H1 (cell line): ENCODE results near the gene GPR39. TPM values are rescaled to one million over a fixed set of nuclear protein-coding genes. Genes with fewer than 3 reads are reported as not detected.

Experiments
- CTCF ChIA-PET: fragments of 300-600 bp; sonication (Branson Sonifier 250); formaldehyde crosslinking; loops from one replicate; lab custom pipeline; 2021; ENCODE audit not compliant: partially characterized antibody; lab: Charles Lee
- POLR2A ChIA-PET: fragments of 300-600 bp; sonication (Branson Sonifier 250); formaldehyde crosslinking; loops from one replicate; lab custom pipeline; 2021; ENCODE audit warnings: inconsistent platforms; ENCODE audit not compliant: partially characterized antibody; lab: Charles Lee
- DNase-seq, 2 experiments: peaks; one replicate each; pipeline versions ENCODE4 v3.0.0 to v3.0.0-alpha.2; 2010 to 2022; ENCODE audit warnings: low spot score in 2 of 2, low read depth in 1 of 2, mixed read lengths in 1 of 2
- FAIRE-seq: peaks from 2 replicates; lab custom pipeline; 2011; peaks lifted over from hg19 to GRCh38; lab: Jason Lieb, UNC
- H2AFZ ChIP-seq: 2 replicates; pipeline ENCODE4 v1.8.1; 2012; ENCODE audit warnings: low read length, inconsistent platforms
- H2AK5ac ChIP-seq: 2 replicates; pipeline ENCODE4 v1.6.1; 2013; ENCODE audit warnings: low read depth, low read length
- H2BK120ac ChIP-seq: replicated peaks from 2 replicates; pipeline ENCODE3; 2013; ENCODE audit warnings: low read depth, low read length, inconsistent platforms
- H2BK12ac ChIP-seq: 2 replicates; pipeline ENCODE4 v1.6.1; 2013; ENCODE audit warnings: low read depth, low read length
- H2BK15ac ChIP-seq: 2 replicates; pipeline ENCODE4 v1.6.1; 2013; ENCODE audit warnings: low read length
- H2BK20ac ChIP-seq: 2 replicates; pipeline ENCODE4 v1.6.1; 2013; ENCODE audit warnings: low read length
- H2BK5ac ChIP-seq: 2 replicates; pipeline ENCODE4 v1.6.1; 2013; ENCODE audit warnings: low read depth, low read length
- H3K14ac ChIP-seq: 2 replicates; pipeline ENCODE4 v1.6.1; 2013; ENCODE audit warnings: inconsistent platforms; ENCODE audit not compliant: insufficient read length
- H3K18ac ChIP-seq: 2 replicates; pipeline ENCODE4 v1.6.1; 2013; ENCODE audit warnings: low read length; ENCODE audit errors: extremely low read depth
- H3K23ac ChIP-seq: 2 replicates; pipeline ENCODE4 v1.6.1; 2013; ENCODE audit warnings: inconsistent platforms; ENCODE audit not compliant: insufficient read length
- H3K23me2 ChIP-seq: 2 replicates; pipeline ENCODE4 v1.6.1; 2013; ENCODE audit warnings: low read depth, low read length
- H3K27ac ChIP-seq: 2 replicates; pipeline ENCODE4 v1.6.1; 2011; ENCODE audit warnings: low read depth, low read length, inconsistent platforms
- H3K27me3 ChIP-seq, 4 experiments: replicated peaks in 1 of 4; 1 replicate in 1 of 4; 2 replicates in 3 of 4; pipeline versions ENCODE4 v1.6.1 to v1.8.1; 2011 to 2013; ENCODE audit warnings: low read length in 3 of 4, mild to moderate bottlenecking in 3 of 4, inconsistent platforms in 2 of 4, mixed read lengths in 2 of 4, moderate library complexity in 1 of 4; ENCODE audit not compliant: control insufficient read depth in 3 of 4, insufficient read depth in 3 of 4; ENCODE audit errors: extremely low read depth in 1 of 4
- H3K36me3 ChIP-seq, 4 experiments: 2 replicates each; pipeline versions ENCODE4 v1.6.1 to v1.8.1; 2011 to 2013; ENCODE audit warnings: mild to moderate bottlenecking in 4 of 4, low read length in 3 of 4, moderate library complexity in 2 of 4, control low read depth in 1 of 4, inconsistent platforms in 1 of 4; ENCODE audit not compliant: insufficient read depth in 4 of 4, control insufficient read depth in 2 of 4
- H3K4ac ChIP-seq: replicated peaks from 2 replicates; pipeline ENCODE3; 2013; ENCODE audit warnings: low read length, low read depth, mixed read lengths, inconsistent platforms; ENCODE audit not compliant: insufficient read length
- H3K4me1 ChIP-seq, 4 experiments: replicated peaks in 1 of 4; 1 replicate in 1 of 4; 2 replicates in 3 of 4; pipeline versions ENCODE4 v1.6.1 to v1.8.1; 2011 to 2013; ENCODE audit warnings: low read length in 3 of 4, inconsistent platforms in 2 of 4, mixed read lengths in 1 of 4; ENCODE audit not compliant: insufficient read depth in 4 of 4, control insufficient read depth in 3 of 4
- H3K4me2 ChIP-seq, 2 experiments: 2 replicates each; pipeline versions ENCODE4 v1.6.1 to v1.8.1; 2011 to 2013; ENCODE audit warnings: low read depth in 2 of 2, low read length in 2 of 2, control low read depth in 1 of 2, inconsistent platforms in 1 of 2, mild to moderate bottlenecking in 1 of 2; ENCODE audit not compliant: insufficient read depth in 1 of 2
- H3K4me3 ChIP-seq, 4 experiments: fragments of 200-600, 300-600 bp in 1 of 4; sonication (generic), shearing (Covaris generic), sonication (Bioruptor Twin) in 1 of 4; 2 replicates each; pipeline versions ENCODE4 v1.5.1 to v1.8.1; 2011 to 2016; ENCODE audit warnings: low read length in 4 of 4, low read depth in 3 of 4, control low read depth in 2 of 4, inconsistent platforms in 2 of 4, mild to moderate bottlenecking in 2 of 4, mixed read lengths in 1 of 4, moderate library complexity in 1 of 4; ENCODE audit not compliant: insufficient read depth in 2 of 4; ENCODE audit errors: extremely low read depth in 1 of 4
- H3K56ac ChIP-seq: replicated peaks from 2 replicates; pipeline ENCODE3; 2013; ENCODE audit warnings: low read depth, mild to moderate bottlenecking, mixed read lengths, low read length, inconsistent platforms; ENCODE audit not compliant: insufficient read length
- H3K79me1 ChIP-seq: 2 replicates; pipeline ENCODE4 v1.6.1; 2013; ENCODE audit warnings: low read depth, low read length, control low read depth
- H3K79me2 ChIP-seq, 2 experiments: 2 replicates each; pipeline versions ENCODE4 v1.6.1 to v1.8.1; 2012 to 2013; ENCODE audit warnings: low read length in 2 of 2, mild to moderate bottlenecking in 2 of 2, inconsistent platforms in 1 of 2; ENCODE audit not compliant: insufficient read depth in 2 of 2, control insufficient read depth in 1 of 2
- H3K9ac ChIP-seq, 4 experiments: replicated peaks in 1 of 4; 1 replicate in 1 of 4; 2 replicates in 3 of 4; pipeline versions ENCODE4 v1.6.1 to v1.8.1; 2011 to 2013; ENCODE audit warnings: low read depth in 3 of 4, low read length in 3 of 4, control low read depth in 2 of 4, mild to moderate bottlenecking in 2 of 4, moderate library complexity in 2 of 4, inconsistent platforms in 1 of 4; ENCODE audit errors: extremely low read depth in 1 of 4
- H3K9me3 ChIP-seq, 2 experiments: 2 replicates each; pipeline versions ENCODE4 v1.6.1 to v1.8.1; 2012 to 2013; ENCODE audit warnings: mild to moderate bottlenecking in 2 of 2, moderate library complexity in 2 of 2, control low read depth in 1 of 2, inconsistent platforms in 1 of 2, low read depth in 1 of 2, low read length in 1 of 2, mixed read lengths in 1 of 2; ENCODE audit not compliant: insufficient read depth in 2 of 2
- H4K20me1 ChIP-seq, 2 experiments: replicated peaks in 1 of 2; 2 replicates each; pipeline versions ENCODE3 to v1.8.1; 2011 to 2013; ENCODE audit warnings: inconsistent platforms in 2 of 2, low read length in 2 of 2, mild to moderate bottlenecking in 1 of 2; ENCODE audit not compliant: insufficient read depth in 2 of 2, control insufficient read depth in 1 of 2
- H4K5ac ChIP-seq: 2 replicates; pipeline ENCODE4 v1.6.1; 2013; ENCODE audit warnings: low read length, low read depth, mixed read lengths, inconsistent platforms; ENCODE audit not compliant: insufficient read length
- H4K8ac ChIP-seq: 2 replicates; pipeline ENCODE4 v1.8.0; 2013; ENCODE audit warnings: mild to moderate bottlenecking, moderate library complexity, low read length, inconsistent platforms; ENCODE audit not compliant: insufficient read depth; ENCODE audit errors: extremely low read depth
- H4K91ac ChIP-seq: replicated peaks from 2 replicates; pipeline ENCODE3; 2013; ENCODE audit warnings: low read length, mixed read lengths, inconsistent platforms; ENCODE audit not compliant: insufficient read length
- CEBPB ChIP-seq: IDR thresholded peaks from 2 replicates; pipeline ENCODE4 v1.6.1; 2012; ENCODE audit warnings: low read depth, low read length
- KDM4A ChIP-seq: IDR thresholded peaks from one replicate; pipeline ENCODE4 v1.7.1; 2012; ENCODE audit warnings: low read depth, mild to moderate bottlenecking, moderate library complexity, low read length, inconsistent platforms; ENCODE audit not compliant: severe bottlenecking
- MAFK ChIP-seq: IDR thresholded peaks from 2 replicates; pipeline ENCODE4 v1.6.1; 2012; ENCODE audit warnings: low read depth, mild to moderate bottlenecking, improper control_type of control experiment, low read length
- RBBP5 ChIP-seq: IDR thresholded peaks from 2 replicates; pipeline ENCODE4 v1.7.1; 2012; ENCODE audit warnings: low read depth, mild to moderate bottlenecking, inconsistent platforms, low read length, moderate library complexity, borderline replicate concordance
- RXRA ChIP-seq: IDR thresholded peaks from 2 replicates; pipeline ENCODE4 v1.6.1; 2011; ENCODE audit warnings: low read depth, mild to moderate bottlenecking, low read length, moderate library complexity; ENCODE audit not compliant: insufficient read depth
- SAP30 ChIP-seq: fragments of 300-600 bp; sonication (generic); IDR thresholded peaks from 2 replicates; pipeline ENCODE4 v1.7.1; 2012; ENCODE audit warnings: low read length, moderate library complexity, mild to moderate bottlenecking, inconsistent platforms; ENCODE audit not compliant: insufficient read depth, insufficient replicate concordance
- SP2 ChIP-seq: IDR thresholded peaks from 2 replicates; pipeline ENCODE4 v1.6.1; 2012; ENCODE audit warnings: mild to moderate bottlenecking, low read length, inconsistent platforms
- TEAD4 ChIP-seq: IDR thresholded peaks from 2 replicates; pipeline ENCODE4 v1.6.1; 2012; ENCODE audit warnings: low read depth, low read length, inconsistent platforms, mixed read lengths
- WGBS, 2 experiments: shearing (Covaris generic) in 1 of 2; methylation state at CpG; one replicate each; pipeline versions ENCODE4 v1.1.6 to v1.1.7; 2013 to 2015; ENCODE audit warnings: low lambda C conversion rate in 2 of 2, mixed read lengths in 2 of 2, inconsistent platforms in 1 of 2, low coverage in 1 of 2, missing lambda C conversion rate in 1 of 2; ENCODE audit not compliant: insufficient replicate concordance in 2 of 2, insufficient coverage in 1 of 2, insufficient read length in 1 of 2; ENCODE audit errors: extremely low coverage in 1 of 2, missing lambda C conversion rate in 1 of 2; 5-methylcytosine and 5-hydroxymethylcytosine counted together
- polyA plus RNA-seq, 7 experiments: library from polyadenylated mRNA; depleted of rRNA in 3 of 7; stranded (reverse) in 5 of 7; unstranded in 2 of 7; fragments of >200 nt in 5 of 7; fragments of 200-250 nt in 2 of 7; gene quantifications; 1 replicate in 5 of 7; 2 replicates in 1 of 7; 4 replicates in 1 of 7; pipeline versions ENCODE4 v1.2.1 to v1.2.3, GENCODE V29; 2011 to 2013; ENCODE audit warnings: missing spikeins in 2 of 7, mixed read lengths in 2 of 7
- total RNA-seq: library from RNA; stranded (reverse); fragmentation: NEBNext Ultra II Directional; extraction: Animal tissue kit (Norgen Biotek cat#: 25700); gene quantifications from 2 replicates; pipeline ENCODE4 v1.2.1, GENCODE V29; 2021

GPR39 gene
- total and polyA plus RNA-seq, 2 of the 8 experiments (the other 6 are each of a cell fraction or from before 2014, with no cell fraction given): 0.63 to 2.7 TPM

GRCh38 chr2:132446444-132446843, 29.8 kb downstream of the GPR39 start:
- H3K79me2 ChIP-seq: no peaks in the 10 kb centered on the region
- H3K4me2 ChIP-seq: no peak overlapping the region
- no peak overlapping the region for H2BK20ac ChIP-seq
- H2AK5ac ChIP-seq: no peak overlapping the region
- DNase-seq: no peak
- H3K27me3 ChIP-seq: no peaks in the 10 kb centered on the region
- no peaks in the 10 kb centered on the region for H3K23me2 ChIP-seq
- H3K27ac ChIP-seq: no peak overlapping the region
- H4K8ac ChIP-seq: no peak overlapping the region
- no peak overlapping the region for H2BK15ac ChIP-seq
- CTCF ChIA-PET: interaction anchor here (0.7 to 5.3 kb wide), 4 partner anchors 9 to 533 kb away, joined by 3 to 47 read pairs (median 3); no protein-coding TSS in a partner anchor
- H3K4me1 ChIP-seq: no peaks in the 10 kb centered on the region; a peak in 1 of 7 replicates
- H3K79me1 ChIP-seq: no peaks in the 10 kb centered on the region
- H2BK12ac ChIP-seq: no peak overlapping the region
- H2AFZ ChIP-seq: no peak overlapping the region
- no peak overlapping the region for H2BK5ac ChIP-seq
- no peaks in the 10 kb centered on the region for H3K9me3 ChIP-seq
- no peak overlapping the region for H3K4ac ChIP-seq
- no peak overlapping the region for H3K23ac ChIP-seq
- no peaks in the 10 kb centered on the region for H4K20me1 ChIP-seq
- no peak for FAIRE-seq
- no peak overlapping the region for H3K56ac ChIP-seq
- no peak overlapping the region for H3K18ac ChIP-seq
- no peak overlapping the region for H2BK120ac ChIP-seq
- 88% methylated on average over 2 of the region's 2 CpGs; no CpG with 5 or more reads in 1 of the 2 experiments for WGBS, 2 experiments
- no peak overlapping the region for H3K4me3 ChIP-seq
- no peak overlapping the region for H4K5ac ChIP-seq
- H3K36me3 ChIP-seq: no peaks in the 10 kb centered on the region
- H4K91ac ChIP-seq: no peak overlapping the region
- POLR2A ChIA-PET: no interaction called here
- no peak overlapping the region for H3K9ac ChIP-seq
- no peak overlapping the region for H3K14ac ChIP-seq
- TF ChIP-seq TEAD4: no peak
- no peak for TF ChIP-seq RBBP5
- TF ChIP-seq KDM4A: no peak
- TF ChIP-seq SAP30: no peak
- TF ChIP-seq MAFK: no peak
- no peak for TF ChIP-seq CEBPB
- TF ChIP-seq RXRA: no peak
- no peak for TF ChIP-seq SP2
